SIG-M5 treated with dmso at 0.1 percent for 504 hours (cell line): ENCODE measurements around the gene PHF23.
A peak's percentile ranks its signal among the peaks of the same experiment; 100 is the strongest.

ENCODE experiments used
- DNase-seq: peaks from one replicate; lab custom pipeline; 2025; ENCODE audit not compliant: unreplicated experiment; lab: John Stamatoyannopoulos, UW

Gene PHF23

GRCh38 chr17:7221278-7222092 lies 17.8 kb downstream of the PHF23 start:
- no peak for DNase-seq

GRCh38 chr17:7220593-7221277 lies 18.5 kb downstream of the PHF23 start:
- peak; percentile 42 for DNase-seq

- DNase-seq: peak; percentile 72
Observed at GRCh38 chr17:7219812-7220592, 19.3 kb downstream of the PHF23 start, which contains the start of the genes ACADVL and DLG4. TSS of gene ACADVL (plus strand) at chr17:7219938. CDS start at chr17:7219985, 47 bp downstream. TSS of gene DLG4 (minus strand) at chr17:7219836.

GRCh38 chr17:7219229-7219811 lies 19.9 kb downstream of the PHF23 start:
- DNase-seq: no peak

- no peak for DNase-seq
Observed at GRCh38 chr17:7218758-7219157, 20.5 kb downstream of the PHF23 start.

GRCh38 chr17:7218166-7218565 lies 21.1 kb downstream of the PHF23 start:
- DNase-seq: no peak

- DNase-seq: peak; percentile 48
Observed at GRCh38 chr17:7217113-7217987, 21.9 kb downstream of the PHF23 start.

- DNase-seq: no peak
Observed at GRCh38 chr17:7216242-7217112, 22.8 kb downstream of the PHF23 start.

GRCh38 chr17:7215652-7216180 lies 23.5 kb downstream of the PHF23 start:
- DNase-seq: no peak

GRCh38 chr17:7215136-7215638 lies 24.1 kb downstream of the PHF23 start:
- no peak for DNase-seq

- peak; percentile 95 for DNase-seq
Observed at GRCh38 chr17:7214300-7215135, 24.7 kb downstream of the PHF23 start.

GRCh38 chr17:7213895-7214299 lies 25.4 kb downstream of the PHF23 start:
- peak; percentile 82 for DNase-seq

GRCh38 chr17:7211491-7212273 lies 27.6 kb downstream of the PHF23 start:
- no peak for DNase-seq

- no peak for DNase-seq
Observed at GRCh38 chr17:7208754-7209460, 30.4 kb downstream of the PHF23 start.

GRCh38 chr17:7208027-7208571 lies 31.2 kb downstream of the PHF23 start:
- DNase-seq: no peak
